ENCODE results near the gene ANKRD34A. TPM values are rescaled to one million over a fixed set of nuclear protein-coding genes. Genes with fewer than 3 reads are reported as not detected.

Gene ANKRD34A
- total and polyA plus RNA-seq, 2 donors (not counting 1 experiment from before 2014, with no cell fraction given) = 1.2 to 1.9 TPM

GRCh38 chr1:145996433-145997015 is 32.1 kb upstream of the ANKRD34A start, which contains the start of gene TXNIP:
Gene TXNIP, minus strand, starts transcription at chr1:145996579. Its CDS starts 313 bp downstream, at chr1:145996266.
- Histone ChIP-seq H3K9ac (ENCODE audit: insufficient read depth, low read length) (peak within 1 kb of the TSS; percentile 59), H3K27ac (ENCODE audit: insufficient read depth, low read length) (peak within 1 kb of the TSS; percentile 73), H3K27me3 (ENCODE audit: control insufficient read depth, insufficient read depth, low read length) (no peaks in the 10 kb centered on the region), H3K9me3 (ENCODE audit: control insufficient read depth, insufficient read depth, low read depth, low read length) (no peaks in the 10 kb centered on the region), H4K20me1 (ENCODE audit: control insufficient read depth, extremely low read depth, insufficient read depth, low read length) (no peaks in the 10 kb centered on the region), H3K79me2 (ENCODE audit: control insufficient read depth, insufficient read depth, low read length) (peaks cover 17% of the 10 kb centered on the region), H3K4me3 (replicated peaks in 1 of 4; ENCODE audit: control extremely low read depth in 1 of 4, insufficient read depth in 1 of 4, low read depth in 3 of 4, low read length in 4 of 4) (peak within 1 kb of the TSS; percentile 68 to 98 (median 75)), H3K36me3 (ENCODE audit: control insufficient read depth, insufficient read depth, low read length) (peaks cover 4% of the 10 kb centered on the region), H3K4me2 (ENCODE audit: extremely low read depth, insufficient read depth, low read length) (peak within 1 kb of the TSS; percentile 94), H2AFZ (ENCODE audit: low read length) (peak within 1 kb of the TSS; percentile 73), H3K4me1 (ENCODE audit: control insufficient read depth, extremely low read depth, insufficient read depth, low read length) (peaks cover 10% of the 10 kb centered on the region)
- peak; percentile 97 to 99 for DNase-seq (ENCODE audit: low read depth in 2 of 2)
- TF ChIP-seq CTCF (conservative IDR thresholded peaks at IDR 0.05 in 1 of 2, IDR thresholded peaks at IDR 0.05 in 1 of 2; ENCODE audit: low read depth in 1 of 2, low read length in 2 of 2) (no peak), EZH2 (IDR thresholded peaks at IDR 0.05; ENCODE audit: low read length, missing control alignments) (no peak)

GRCh38 chr1:145995964-145996432 is 31.6 kb upstream of the ANKRD34A start:
- no peak for DNase-seq (ENCODE audit: low read depth in 2 of 2)
- peak overlapping the region; percentile 49 for H3K4me2 ChIP-seq (ENCODE audit: extremely low read depth, insufficient read depth, low read length)
- H4K20me1 ChIP-seq (ENCODE audit: control insufficient read depth, extremely low read depth, insufficient read depth, low read length) = no peaks in the 10 kb centered on the region
- H3K4me3 ChIP-seq (replicated peaks in 1 of 4; ENCODE audit: control extremely low read depth in 1 of 4, insufficient read depth in 1 of 4, low read depth in 3 of 4, low read length in 4 of 4) = peak overlapping the region; percentile 68 to 98 (median 75)
- H3K9me3 ChIP-seq (ENCODE audit: control insufficient read depth, insufficient read depth, low read depth, low read length) = no peaks in the 10 kb centered on the region
- H3K27me3 ChIP-seq (ENCODE audit: control insufficient read depth, insufficient read depth, low read length) = no peaks in the 10 kb centered on the region
- peaks cover 4% of the 10 kb centered on the region for H3K36me3 ChIP-seq (ENCODE audit: control insufficient read depth, insufficient read depth, low read length)
- peak overlapping the region; percentile 47 for H3K27ac ChIP-seq (ENCODE audit: insufficient read depth, low read length)
- H3K79me2 ChIP-seq (ENCODE audit: control insufficient read depth, insufficient read depth, low read length) = peaks cover 17% of the 10 kb centered on the region
- TF ChIP-seq EZH2 (IDR thresholded peaks at IDR 0.05; ENCODE audit: low read length, missing control alignments) (no peak), CTCF (conservative IDR thresholded peaks at IDR 0.05 in 1 of 2, IDR thresholded peaks at IDR 0.05 in 1 of 2; ENCODE audit: low read depth in 1 of 2, low read length in 2 of 2) (no peak)
- H3K9ac ChIP-seq (ENCODE audit: insufficient read depth, low read length) = peak overlapping the region; percentile 59
- H3K4me1 ChIP-seq (ENCODE audit: control insufficient read depth, extremely low read depth, insufficient read depth, low read length) = peaks cover 10% of the 10 kb centered on the region
- no peak overlapping the region for H2AFZ ChIP-seq (ENCODE audit: low read length)

- DNase-seq (ENCODE audit: low read depth in 2 of 2) = no peak
- Histone ChIP-seq H4K20me1 (ENCODE audit: control insufficient read depth, extremely low read depth, insufficient read depth, low read length) (no peaks in the 10 kb centered on the region), H3K9me3 (ENCODE audit: control insufficient read depth, insufficient read depth, low read depth, low read length) (no peaks in the 10 kb centered on the region), H3K27me3 (ENCODE audit: control insufficient read depth, insufficient read depth, low read length) (no peaks in the 10 kb centered on the region), H2AFZ (ENCODE audit: low read length) (no peak overlapping the region), H3K4me1 (ENCODE audit: control insufficient read depth, extremely low read depth, insufficient read depth, low read length) (peaks cover 10% of the 10 kb centered on the region), H3K79me2 (ENCODE audit: control insufficient read depth, insufficient read depth, low read length) (peaks cover 17% of the 10 kb centered on the region), H3K27ac (ENCODE audit: insufficient read depth, low read length) (no peak overlapping the region), H3K36me3 (ENCODE audit: control insufficient read depth, insufficient read depth, low read length) (peaks cover 4% of the 10 kb centered on the region), H3K9ac (ENCODE audit: insufficient read depth, low read length) (peak overlapping the region; percentile 59), H3K4me3 (replicated peaks in 1 of 4; ENCODE audit: control extremely low read depth in 1 of 4, insufficient read depth in 1 of 4, low read depth in 3 of 4, low read length in 4 of 4) (peak overlapping the region; percentile 68 to 98 (median 75)), H3K4me2 (ENCODE audit: extremely low read depth, insufficient read depth, low read length) (peak overlapping the region; percentile 49)
- no peak for TF ChIP-seq CTCF (conservative IDR thresholded peaks at IDR 0.05 in 1 of 2, IDR thresholded peaks at IDR 0.05 in 1 of 2; ENCODE audit: low read depth in 1 of 2, low read length in 2 of 2)
Observed at GRCh38 chr1:145995148-145995881, 30.9 kb upstream of the ANKRD34A start.

All from fibroblast of lung (primary cell).